Neural cell (in vitro differentiated cells): Measurements from ENCODE around the gene HNRNPH2.

Experiments
- EP300 ChIP-seq: fragments of 450-650 bp; conservative IDR thresholded peaks from 2 replicates; pipeline ENCODE4 v1.6.1; 2014; ENCODE audit warnings: antibody characterized with exemption, mild to moderate bottlenecking, moderate library complexity; ENCODE audit not compliant: poor library complexity, severe bottlenecking
- EZH2 ChIP-seq: fragments of 200-600, 300-800 bp; shearing (Covaris generic), sonication (generic); IDR thresholded peaks from 2 replicates; pipeline ENCODE4 v1.6.1; 2014; ENCODE audit warnings: antibody characterized with exemption, low read length, borderline replicate concordance, mild to moderate bottlenecking; ENCODE audit not compliant: insufficient read depth, poor library complexity, severe bottlenecking
- TF ChIP-seq, protein P1 (sequence below): fragments of 450-650 bp; IDR thresholded peaks from 2 replicates; pipeline ENCODE4 v1.5.1; 2014; ENCODE audit warnings: antibody characterized with exemption, mild to moderate bottlenecking, moderate library complexity; ENCODE audit not compliant: poor library complexity, severe bottlenecking

DNA sequence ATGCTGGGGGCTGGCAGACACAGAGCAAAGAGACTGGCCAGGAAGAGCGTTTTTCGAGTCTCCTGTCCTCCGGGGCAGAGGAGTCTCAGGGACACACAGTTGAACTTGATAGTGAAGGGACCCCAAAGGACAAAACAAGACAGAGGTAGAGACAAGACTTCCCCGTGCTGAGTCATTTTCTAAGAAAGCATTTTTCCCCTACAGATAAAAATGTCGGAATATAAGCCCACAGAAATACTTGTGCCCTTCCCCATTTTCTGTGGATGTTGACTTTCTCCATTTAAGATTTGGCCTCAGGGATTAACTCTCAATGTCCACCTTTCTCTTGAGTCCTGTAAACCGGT, 21.5 kb upstream of the HNRNPH2 start:
- TF ChIP-seq, protein P1, sequence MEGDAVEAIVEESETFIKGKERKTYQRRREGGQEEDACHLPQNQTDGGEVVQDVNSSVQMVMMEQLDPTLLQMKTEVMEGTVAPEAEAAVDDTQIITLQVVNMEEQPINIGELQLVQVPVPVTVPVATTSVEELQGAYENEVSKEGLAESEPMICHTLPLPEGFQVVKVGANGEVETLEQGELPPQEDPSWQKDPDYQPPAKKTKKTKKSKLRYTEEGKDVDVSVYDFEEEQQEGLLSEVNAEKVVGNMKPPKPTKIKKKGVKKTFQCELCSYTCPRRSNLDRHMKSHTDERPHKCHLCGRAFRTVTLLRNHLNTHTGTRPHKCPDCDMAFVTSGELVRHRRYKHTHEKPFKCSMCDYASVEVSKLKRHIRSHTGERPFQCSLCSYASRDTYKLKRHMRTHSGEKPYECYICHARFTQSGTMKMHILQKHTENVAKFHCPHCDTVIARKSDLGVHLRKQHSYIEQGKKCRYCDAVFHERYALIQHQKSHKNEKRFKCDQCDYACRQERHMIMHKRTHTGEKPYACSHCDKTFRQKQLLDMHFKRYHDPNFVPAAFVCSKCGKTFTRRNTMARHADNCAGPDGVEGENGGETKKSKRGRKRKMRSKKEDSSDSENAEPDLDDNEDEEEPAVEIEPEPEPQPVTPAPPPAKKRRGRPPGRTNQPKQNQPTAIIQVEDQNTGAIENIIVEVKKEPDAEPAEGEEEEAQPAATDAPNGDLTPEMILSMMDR, result no peak
- TF ChIP-seq EZH2 (no peak), EP300 (no peak)
